GM23338 (cell line): ENCODE data around the gene RAD51C.

ENCODE experiments used
- CREB1 ChIP-seq: fragments of 250-450 bp; sonication (Bioruptor Pico); IDR thresholded peaks from 2 replicates; pipeline ENCODE4 v1.5.0; 2020; ENCODE audit warnings: low read depth, mild to moderate bottlenecking, moderate library complexity
- EZH2 ChIP-seq: fragments of 200-600 bp; sonication (generic); IDR thresholded peaks from one replicate; pipeline ENCODE4 v1.8.0; 2017; ENCODE audit warnings: antibody characterized with exemption, mild to moderate bottlenecking, low read depth; ENCODE audit not compliant: unreplicated experiment
- EZH2phosphoT487 ChIP-seq: fragments of 200-600 bp; sonication (generic); IDR thresholded peaks from one replicate; pipeline ENCODE4 v1.8.1; 2018; ENCODE audit warnings: antibody characterized with exemption; ENCODE audit not compliant: unreplicated experiment
- JUNB ChIP-seq: IDR thresholded peaks from one replicate; pipeline ENCODE4 v1.6.1; 2016; ENCODE audit warnings: antibody characterized with exemption; ENCODE audit not compliant: unreplicated experiment
- NANOG ChIP-seq: IDR thresholded peaks from 2 replicates; pipeline ENCODE4 v1.6.1; 2016; ENCODE audit warnings: antibody characterized with exemption, borderline replicate concordance
- POLR2AphosphoS5 ChIP-seq: IDR thresholded peaks from 2 replicates; pipeline ENCODE4 v1.6.1; 2016; ENCODE audit warnings: antibody characterized with exemption, low read depth
- STAT1 ChIP-seq: IDR thresholded peaks from one replicate; pipeline ENCODE4 v1.6.1; 2016; ENCODE audit warnings: antibody characterized with exemption; ENCODE audit not compliant: unreplicated experiment
- ZNF114 ChIP-seq: fragments of 250-450 bp; sonication (Bioruptor Pico); IDR thresholded peaks from 2 replicates; pipeline ENCODE4 v1.5.0; 2020; ENCODE audit warnings: mild to moderate bottlenecking, moderate library complexity
- ZNF331 ChIP-seq: fragments of 250-450 bp; sonication (Bioruptor Pico); IDR thresholded peaks from 2 replicates; pipeline ENCODE4 v1.5.0; 2020; ENCODE audit warnings: low read depth, mild to moderate bottlenecking, moderate library complexity
- TF ChIP-seq, protein P1 (sequence below), 2 experiments: fragments of 200-600 bp in 1 of 2; sonication (generic) in 1 of 2; conservative IDR thresholded peaks; 2 replicates each; pipeline versions ENCODE4 v1.5.1 to v1.6.1; 2016 to 2017; ENCODE audit warnings: antibody characterized with exemption in 2 of 2, low read depth in 2 of 2, mild to moderate bottlenecking in 2 of 2, moderate library complexity in 1 of 2
- TF ChIP-seq, protein P2 (sequence below): IDR thresholded peaks from one replicate; pipeline ENCODE4 v1.6.1; 2018; ENCODE audit warnings: antibody characterized with exemption; ENCODE audit not compliant: unreplicated experiment
- TF ChIP-seq, protein P3 (sequence below): IDR thresholded peaks from 2 replicates; pipeline ENCODE4 v1.6.1; 2016; ENCODE audit warnings: antibody characterized with exemption
- TF ChIP-seq, protein P4 (sequence below): fragments of 250-450 bp; sonication (Bioruptor Pico); IDR thresholded peaks from 2 replicates; pipeline ENCODE4 v1.5.0; 2020; ENCODE audit warnings: mild to moderate bottlenecking, moderate library complexity

DNA sequence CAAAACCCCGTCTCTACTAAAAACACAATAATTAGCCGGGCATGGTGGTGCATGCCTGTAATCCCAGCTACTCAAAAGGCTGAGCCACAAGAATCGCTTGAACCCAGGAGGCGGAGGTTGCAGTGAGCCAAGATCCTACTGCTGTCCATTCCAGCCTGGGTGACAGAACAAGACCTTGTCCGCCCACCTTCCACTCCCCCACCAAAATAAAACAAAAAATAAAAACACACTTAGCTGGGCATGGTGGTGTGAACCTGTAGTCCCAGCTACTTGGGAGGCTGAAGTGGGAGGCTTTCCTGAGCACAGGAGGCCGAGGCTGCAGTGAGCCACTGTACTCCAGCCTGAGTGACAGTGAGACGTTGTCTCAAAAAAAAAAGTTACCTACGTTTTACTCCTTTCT is 66.5 kb downstream of the RAD51C start:
- no peak for TF ChIP-seq POLR2AphosphoS5
- TF ChIP-seq EZH2, result no peak
- TF ChIP-seq, protein P1, sequence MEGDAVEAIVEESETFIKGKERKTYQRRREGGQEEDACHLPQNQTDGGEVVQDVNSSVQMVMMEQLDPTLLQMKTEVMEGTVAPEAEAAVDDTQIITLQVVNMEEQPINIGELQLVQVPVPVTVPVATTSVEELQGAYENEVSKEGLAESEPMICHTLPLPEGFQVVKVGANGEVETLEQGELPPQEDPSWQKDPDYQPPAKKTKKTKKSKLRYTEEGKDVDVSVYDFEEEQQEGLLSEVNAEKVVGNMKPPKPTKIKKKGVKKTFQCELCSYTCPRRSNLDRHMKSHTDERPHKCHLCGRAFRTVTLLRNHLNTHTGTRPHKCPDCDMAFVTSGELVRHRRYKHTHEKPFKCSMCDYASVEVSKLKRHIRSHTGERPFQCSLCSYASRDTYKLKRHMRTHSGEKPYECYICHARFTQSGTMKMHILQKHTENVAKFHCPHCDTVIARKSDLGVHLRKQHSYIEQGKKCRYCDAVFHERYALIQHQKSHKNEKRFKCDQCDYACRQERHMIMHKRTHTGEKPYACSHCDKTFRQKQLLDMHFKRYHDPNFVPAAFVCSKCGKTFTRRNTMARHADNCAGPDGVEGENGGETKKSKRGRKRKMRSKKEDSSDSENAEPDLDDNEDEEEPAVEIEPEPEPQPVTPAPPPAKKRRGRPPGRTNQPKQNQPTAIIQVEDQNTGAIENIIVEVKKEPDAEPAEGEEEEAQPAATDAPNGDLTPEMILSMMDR (conservative IDR thresholded peaks at IDR 0.05; ENCODE audit: low read depth in 2 of 2), result no peak
- no peak for TF ChIP-seq EZH2phosphoT487
- TF ChIP-seq ZNF331, result no peak
- TF ChIP-seq, protein P2, sequence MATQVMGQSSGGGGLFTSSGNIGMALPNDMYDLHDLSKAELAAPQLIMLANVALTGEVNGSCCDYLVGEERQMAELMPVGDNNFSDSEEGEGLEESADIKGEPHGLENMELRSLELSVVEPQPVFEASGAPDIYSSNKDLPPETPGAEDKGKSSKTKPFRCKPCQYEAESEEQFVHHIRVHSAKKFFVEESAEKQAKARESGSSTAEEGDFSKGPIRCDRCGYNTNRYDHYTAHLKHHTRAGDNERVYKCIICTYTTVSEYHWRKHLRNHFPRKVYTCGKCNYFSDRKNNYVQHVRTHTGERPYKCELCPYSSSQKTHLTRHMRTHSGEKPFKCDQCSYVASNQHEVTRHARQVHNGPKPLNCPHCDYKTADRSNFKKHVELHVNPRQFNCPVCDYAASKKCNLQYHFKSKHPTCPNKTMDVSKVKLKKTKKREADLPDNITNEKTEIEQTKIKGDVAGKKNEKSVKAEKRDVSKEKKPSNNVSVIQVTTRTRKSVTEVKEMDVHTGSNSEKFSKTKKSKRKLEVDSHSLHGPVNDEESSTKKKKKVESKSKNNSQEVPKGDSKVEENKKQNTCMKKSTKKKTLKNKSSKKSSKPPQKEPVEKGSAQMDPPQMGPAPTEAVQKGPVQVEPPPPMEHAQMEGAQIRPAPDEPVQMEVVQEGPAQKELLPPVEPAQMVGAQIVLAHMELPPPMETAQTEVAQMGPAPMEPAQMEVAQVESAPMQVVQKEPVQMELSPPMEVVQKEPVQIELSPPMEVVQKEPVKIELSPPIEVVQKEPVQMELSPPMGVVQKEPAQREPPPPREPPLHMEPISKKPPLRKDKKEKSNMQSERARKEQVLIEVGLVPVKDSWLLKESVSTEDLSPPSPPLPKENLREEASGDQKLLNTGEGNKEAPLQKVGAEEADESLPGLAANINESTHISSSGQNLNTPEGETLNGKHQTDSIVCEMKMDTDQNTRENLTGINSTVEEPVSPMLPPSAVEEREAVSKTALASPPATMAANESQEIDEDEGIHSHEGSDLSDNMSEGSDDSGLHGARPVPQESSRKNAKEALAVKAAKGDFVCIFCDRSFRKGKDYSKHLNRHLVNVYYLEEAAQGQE, result no peak
- TF ChIP-seq CREB1 (CRISPR knock-in tag), result no peak
- TF ChIP-seq NANOG, result no peak
- TF ChIP-seq ZNF114, result no peak
- TF ChIP-seq JUNB, result no peak
- TF ChIP-seq, protein P3, sequence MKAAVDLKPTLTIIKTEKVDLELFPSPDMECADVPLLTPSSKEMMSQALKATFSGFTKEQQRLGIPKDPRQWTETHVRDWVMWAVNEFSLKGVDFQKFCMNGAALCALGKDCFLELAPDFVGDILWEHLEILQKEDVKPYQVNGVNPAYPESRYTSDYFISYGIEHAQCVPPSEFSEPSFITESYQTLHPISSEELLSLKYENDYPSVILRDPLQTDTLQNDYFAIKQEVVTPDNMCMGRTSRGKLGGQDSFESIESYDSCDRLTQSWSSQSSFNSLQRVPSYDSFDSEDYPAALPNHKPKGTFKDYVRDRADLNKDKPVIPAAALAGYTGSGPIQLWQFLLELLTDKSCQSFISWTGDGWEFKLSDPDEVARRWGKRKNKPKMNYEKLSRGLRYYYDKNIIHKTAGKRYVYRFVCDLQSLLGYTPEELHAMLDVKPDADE, result no peak
- no peak for TF ChIP-seq STAT1
- TF ChIP-seq, protein P4, sequence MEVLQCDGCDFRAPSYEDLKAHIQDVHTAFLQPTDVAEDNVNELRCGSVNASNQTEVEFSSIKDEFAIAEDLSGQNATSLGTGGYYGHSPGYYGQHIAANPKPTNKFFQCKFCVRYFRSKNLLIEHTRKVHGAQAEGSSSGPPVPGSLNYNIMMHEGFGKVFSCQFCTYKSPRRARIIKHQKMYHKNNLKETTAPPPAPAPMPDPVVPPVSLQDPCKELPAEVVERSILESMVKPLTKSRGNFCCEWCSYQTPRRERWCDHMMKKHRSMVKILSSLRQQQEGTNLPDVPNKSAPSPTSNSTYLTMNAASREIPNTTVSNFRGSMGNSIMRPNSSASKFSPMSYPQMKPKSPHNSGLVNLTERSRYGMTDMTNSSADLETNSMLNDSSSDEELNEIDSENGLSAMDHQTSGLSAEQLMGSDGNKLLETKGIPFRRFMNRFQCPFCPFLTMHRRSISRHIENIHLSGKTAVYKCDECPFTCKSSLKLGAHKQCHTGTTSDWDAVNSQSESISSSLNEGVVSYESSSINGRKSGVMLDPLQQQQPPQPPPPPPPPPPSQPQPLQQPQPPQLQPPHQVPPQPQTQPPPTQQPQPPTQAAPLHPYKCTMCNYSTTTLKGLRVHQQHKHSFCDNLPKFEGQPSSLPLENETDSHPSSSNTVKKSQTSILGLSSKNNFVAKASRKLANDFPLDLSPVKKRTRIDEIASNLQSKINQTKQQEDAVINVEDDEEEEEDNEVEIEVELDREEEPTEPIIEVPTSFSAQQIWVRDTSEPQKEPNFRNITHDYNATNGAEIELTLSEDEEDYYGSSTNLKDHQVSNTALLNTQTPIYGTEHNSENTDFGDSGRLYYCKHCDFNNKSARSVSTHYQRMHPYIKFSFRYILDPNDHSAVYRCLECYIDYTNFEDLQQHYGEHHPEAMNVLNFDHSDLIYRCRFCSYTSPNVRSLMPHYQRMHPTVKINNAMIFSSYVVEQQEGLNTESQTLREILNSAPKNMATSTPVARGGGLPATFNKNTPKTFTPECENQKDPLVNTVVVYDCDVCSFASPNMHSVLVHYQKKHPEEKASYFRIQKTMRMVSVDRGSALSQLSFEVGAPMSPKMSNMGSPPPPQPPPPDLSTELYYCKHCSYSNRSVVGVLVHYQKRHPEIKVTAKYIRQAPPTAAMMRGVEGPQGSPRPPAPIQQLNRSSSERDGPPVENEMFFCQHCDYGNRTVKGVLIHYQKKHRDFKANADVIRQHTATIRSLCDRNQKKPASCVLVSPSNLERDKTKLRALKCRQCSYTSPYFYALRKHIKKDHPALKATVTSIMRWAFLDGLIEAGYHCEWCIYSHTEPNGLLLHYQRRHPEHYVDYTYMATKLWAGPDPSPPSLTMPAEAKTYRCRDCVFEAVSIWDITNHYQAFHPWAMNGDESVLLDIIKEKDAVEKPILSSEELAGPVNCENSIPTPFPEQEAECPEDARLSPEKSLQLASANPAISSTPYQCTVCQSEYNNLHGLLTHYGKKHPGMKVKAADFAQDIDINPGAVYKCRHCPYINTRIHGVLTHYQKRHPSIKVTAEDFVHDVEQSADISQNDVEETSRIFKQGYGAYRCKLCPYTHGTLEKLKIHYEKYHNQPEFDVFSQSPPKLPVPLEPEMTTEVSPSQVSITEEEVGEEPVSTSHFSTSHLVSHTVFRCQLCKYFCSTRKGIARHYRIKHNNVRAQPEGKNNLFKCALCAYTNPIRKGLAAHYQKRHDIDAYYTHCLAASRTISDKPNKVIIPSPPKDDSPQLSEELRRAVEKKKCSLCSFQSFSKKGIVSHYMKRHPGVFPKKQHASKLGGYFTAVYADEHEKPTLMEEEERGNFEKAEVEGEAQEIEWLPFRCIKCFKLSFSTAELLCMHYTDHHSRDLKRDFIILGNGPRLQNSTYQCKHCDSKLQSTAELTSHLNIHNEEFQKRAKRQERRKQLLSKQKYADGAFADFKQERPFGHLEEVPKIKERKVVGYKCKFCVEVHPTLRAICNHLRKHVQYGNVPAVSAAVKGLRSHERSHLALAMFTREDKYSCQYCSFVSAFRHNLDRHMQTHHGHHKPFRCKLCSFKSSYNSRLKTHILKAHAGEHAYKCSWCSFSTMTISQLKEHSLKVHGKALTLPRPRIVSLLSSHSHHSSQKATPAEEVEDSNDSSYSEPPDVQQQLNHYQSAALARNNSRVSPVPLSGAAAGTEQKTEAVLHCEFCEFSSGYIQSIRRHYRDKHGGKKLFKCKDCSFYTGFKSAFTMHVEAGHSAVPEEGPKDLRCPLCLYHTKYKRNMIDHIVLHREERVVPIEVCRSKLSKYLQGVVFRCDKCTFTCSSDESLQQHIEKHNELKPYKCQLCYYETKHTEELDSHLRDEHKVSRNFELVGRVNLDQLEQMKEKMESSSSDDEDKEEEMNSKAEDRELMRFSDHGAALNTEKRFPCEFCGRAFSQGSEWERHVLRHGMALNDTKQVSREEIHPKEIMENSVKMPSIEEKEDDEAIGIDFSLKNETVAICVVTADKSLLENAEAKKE, result no peak
